Right renal pelvis (tissue), 4 donors: Measurements from ENCODE around the gene ABCC1. TPM values are rescaled to one million over a fixed set of nuclear protein-coding genes. Genes with fewer than 3 reads are reported as not detected.
A peak's percentile ranks its signal among the peaks of the same experiment; 100 is the strongest.
"Not testable (repeated sequence)": the region's sequence is repeated elsewhere in the genome, so short reads cannot be mapped to it uniquely, and the experiment has no call there.

ENCODE experiments used
- DNase-seq, 4 donors: peaks; one replicate each; pipeline ENCODE4 v3.0.0-alpha.2; 2013; ENCODE audit warnings: low read depth in 4 of 4, low spot score in 3 of 4, missing footprints in 1 of 4
- polyA plus RNA-seq, 4 donors: library from polyadenylated mRNA; unstranded; fragments of 120-200 nt; gene quantifications; one replicate each; pipeline ENCODE4 v1.2.1, GENCODE V29; 2013; ENCODE audit not compliant: insufficient read length in 4 of 4

ABCC1 gene
- polyA plus RNA-seq = 10 to 100 TPM; 23.0 to 25.8 (median 24.6) TPM

DNA sequence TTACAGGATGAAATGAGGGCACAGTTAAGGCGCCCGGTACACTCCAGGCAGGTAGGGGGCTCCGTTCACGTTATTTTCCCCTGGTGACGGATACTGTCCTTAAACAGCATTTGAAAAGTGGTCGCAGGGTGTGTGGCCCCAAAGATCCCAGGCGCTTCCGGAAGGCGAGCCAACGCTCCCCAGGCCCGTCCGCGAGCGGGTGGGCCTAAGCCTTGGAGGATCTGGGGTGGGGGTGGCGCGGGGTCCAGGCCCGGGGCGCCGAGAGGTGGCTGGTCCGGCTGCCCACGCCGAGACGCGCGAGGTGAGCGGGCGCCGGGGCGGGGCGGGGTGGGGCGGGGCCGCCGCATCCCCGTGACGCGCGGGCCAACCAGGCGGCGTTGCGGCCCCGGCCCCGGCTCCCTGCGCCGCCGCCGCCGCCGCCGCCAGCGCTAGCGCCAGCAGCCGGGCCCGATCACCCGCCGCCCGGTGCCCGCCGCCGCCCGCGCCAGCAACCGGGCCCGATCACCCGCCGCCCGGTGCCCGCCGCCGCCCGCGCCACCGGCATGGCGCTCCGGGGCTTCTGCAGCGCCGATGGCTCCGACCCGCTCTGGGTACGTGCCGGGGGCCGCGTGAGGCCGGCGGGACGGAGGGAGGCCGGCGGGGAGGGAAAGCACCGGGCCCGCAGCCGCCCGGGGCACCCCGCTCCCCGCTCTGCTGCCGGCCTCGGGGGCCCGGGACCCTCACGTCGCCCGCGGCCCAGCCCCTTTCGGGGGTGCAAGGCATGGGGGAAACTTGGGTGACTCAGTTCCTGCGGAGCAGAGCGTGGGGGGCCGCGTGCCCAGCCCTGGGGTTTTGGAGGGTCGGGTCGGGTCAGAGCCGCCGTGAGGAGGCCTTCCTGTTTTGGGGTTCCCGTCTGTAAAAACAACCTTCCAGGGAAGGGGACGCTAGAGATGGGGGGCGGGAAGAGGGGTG lies at the start of gene ABCC1:
TSS of gene ABCC1 (plus strand) at position 407 of the 951 bp plus-strand sequence. CDS start at position 543, 136 bp downstream.
- peak in 1 of 4 donors; percentile 28 for DNase-seq

DNA sequence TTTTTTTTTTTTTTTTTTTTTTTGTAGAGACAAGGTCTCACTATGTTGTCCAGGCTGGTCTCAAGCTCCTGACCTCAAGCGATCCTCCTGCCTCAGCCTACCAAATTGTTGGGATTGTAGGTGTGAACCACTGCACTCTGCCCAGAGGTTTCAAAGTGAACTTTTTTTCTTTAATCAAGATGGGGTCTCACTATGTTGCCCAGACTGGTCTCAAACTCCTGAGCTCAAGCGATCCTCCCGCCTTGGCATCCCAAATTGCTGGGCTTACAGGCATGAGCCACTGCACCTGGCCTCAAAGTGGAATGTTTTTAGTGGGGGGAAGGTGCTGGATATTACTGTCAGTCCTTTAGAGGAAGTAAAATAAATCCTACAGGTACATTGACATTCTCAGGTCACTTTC lies 49.1 kb upstream of the ABCC1 start:
- no peak for DNase-seq

DNA sequence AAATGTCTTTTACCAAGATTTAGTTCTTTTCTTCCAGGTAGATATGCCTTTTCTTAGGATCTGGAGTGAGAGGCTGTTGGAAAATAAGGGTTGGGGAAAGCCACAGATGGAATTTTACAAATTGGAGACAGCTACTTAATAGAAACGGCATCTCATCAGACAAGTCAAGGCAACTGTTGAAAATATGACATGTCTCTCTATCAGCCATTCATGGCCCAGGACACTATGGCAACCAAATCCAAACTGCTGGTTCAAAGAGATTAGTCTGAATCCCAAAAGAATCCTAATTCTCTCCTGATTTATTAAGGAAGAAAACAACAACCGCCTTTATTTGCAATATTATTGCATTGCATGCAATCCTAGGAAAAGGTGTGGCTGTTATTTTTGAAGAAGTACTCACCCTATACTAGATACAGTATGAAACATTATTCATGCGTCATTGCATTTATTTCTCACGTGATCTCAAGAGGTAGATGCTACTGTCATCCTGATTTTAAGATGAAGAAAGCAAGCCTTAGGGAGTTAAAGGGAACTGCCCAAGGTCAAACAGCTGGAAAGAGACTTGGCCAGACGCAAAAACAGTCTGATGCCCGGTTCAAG lies 48.4 kb upstream of the ABCC1 start:
- no peak for DNase-seq

DNA sequence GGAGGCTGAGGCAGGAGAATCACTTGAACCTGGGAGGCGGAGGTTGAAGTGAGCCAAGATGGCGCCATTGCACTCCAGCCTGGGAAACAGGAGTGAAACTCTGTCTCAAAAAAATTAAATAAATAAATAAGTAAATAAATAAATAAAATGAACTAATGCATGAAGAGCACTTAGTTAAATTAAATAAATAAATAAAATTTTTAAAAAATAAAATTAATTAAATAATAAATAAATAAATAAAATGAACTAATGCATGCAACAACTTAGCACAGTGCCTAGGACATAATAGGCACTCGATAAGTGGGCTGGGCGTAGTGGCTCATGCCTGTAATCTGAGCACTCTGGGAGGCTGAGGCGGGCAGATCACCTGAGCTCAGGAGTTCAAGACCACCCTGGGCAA lies 45.5 kb upstream of the ABCC1 start:
- no peak for DNase-seq

DNA sequence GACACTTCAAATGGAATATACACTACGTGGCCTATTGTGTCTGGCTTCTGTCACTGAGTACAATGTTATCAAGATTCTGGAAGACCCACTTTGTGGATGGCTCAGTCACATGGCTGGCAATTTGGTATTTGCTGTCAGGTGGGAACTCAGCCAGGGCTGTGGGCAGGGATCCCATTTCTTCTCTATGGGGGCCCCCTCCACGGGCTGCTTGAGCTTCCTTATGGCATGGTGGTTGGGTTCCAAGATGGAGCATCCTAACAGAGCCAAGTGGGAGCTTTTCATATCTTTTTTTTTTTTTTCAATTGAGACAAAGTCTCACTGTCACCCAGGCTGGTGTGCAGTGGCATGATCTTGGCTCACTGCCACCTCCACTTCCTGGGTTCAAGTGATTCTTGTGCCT lies 43.0 kb upstream of the ABCC1 start:
- no peak for DNase-seq

DNA sequence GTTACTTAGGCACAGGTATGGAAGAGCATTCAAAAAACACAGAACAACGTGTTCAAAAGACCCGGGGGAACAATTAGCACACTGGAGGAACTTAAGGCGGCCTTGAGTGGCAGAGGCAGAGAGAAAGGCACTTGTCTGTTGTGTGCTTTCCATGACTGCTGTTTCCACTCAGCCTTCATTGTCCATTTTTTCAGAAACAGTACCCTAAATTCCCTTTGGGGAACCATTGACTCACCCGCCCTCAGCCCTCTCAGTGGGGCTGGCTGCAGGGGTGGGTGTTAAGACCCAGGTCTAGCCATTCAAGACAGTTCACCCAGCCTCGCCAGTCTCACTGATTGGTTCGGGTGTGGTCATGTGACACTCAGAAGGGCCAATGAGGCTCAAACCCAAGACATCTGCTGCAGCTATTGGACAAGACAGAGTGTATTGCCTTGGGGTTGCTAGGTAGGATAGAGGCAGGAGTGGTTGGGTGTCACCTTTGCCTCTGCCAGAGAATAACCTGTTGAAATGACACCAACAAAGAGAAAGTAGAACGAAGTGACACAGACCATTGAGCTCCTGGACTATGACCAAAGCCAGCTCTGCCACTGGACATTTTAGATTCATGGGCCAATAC lies 41.4 kb upstream of the ABCC1 start:
- no peak for DNase-seq

DNA sequence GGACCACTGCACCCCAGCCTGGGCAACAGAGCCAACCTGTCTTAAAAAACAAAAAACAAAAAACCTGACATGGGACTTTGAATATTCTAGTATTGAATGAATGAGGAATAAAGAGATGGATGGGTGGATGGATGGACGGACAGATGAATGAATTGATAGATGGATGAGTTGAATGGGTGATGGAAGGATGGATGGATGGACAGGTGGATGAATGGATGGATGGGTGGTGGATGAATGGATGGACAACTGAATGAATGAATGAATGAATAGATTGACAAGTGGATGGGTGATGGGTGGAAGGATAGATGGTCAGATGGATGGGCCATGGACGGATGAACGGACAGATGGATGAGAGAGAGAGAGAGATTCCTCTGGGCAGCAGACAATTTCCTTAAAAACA lies 38.2 kb upstream of the ABCC1 start:
- no peak for DNase-seq

DNA sequence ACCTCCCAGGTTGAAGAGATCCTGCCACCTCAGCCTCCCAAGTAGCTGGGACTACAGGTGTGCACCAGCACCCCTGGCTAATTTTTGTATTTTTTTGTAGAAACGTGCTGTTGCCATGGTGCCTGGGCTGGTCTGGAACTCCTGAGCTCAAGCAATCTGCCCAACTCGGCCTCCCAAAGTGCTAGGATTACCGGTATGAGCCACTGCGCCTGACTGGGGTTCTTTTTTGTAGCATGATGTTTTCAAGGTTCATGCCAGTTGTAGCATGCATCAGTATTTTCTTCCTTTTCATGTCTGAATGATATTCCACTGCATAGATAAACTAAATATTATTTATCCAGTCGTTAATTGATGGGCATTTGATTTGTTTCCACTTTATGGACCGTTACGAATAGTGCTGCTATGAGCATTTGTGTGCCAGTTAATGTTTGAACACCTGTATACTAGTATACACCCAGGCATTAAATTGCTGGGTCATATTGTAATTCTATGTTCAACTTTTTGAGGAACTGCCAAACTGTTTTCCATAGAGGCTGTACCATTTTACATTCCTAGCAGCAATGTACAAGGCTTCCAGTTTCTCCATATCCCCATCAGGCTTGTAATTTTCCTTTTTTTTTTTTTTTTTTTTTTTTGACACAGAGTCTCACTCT lies 36.2 kb upstream of the ABCC1 start:
- no peak for DNase-seq

DNA sequence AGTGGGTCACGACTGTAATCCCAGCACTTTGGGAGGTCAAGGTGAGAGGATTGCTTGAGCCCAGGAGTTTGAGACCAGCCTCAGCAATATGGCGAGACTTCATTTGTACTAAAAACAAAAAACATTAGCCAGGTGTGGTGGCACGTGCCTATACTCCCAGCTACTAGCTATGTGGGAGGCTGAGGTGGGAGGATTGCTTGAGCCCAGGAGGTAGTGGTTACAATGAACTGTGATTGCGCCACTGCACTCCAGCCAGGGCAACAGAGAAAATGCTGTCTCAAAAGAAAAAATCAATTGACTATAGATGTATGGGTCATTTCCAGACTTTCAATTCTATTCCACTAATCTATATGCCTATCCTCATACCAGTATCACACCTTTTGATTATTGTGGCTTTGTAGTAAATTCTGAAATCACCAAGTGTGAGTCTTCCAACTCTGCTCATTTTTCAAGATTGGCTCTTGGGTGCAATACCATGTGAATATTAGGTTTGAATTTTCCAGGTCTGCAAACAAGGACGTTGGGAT lies 33.8 kb upstream of the ABCC1 start:
- no peak for DNase-seq

DNA sequence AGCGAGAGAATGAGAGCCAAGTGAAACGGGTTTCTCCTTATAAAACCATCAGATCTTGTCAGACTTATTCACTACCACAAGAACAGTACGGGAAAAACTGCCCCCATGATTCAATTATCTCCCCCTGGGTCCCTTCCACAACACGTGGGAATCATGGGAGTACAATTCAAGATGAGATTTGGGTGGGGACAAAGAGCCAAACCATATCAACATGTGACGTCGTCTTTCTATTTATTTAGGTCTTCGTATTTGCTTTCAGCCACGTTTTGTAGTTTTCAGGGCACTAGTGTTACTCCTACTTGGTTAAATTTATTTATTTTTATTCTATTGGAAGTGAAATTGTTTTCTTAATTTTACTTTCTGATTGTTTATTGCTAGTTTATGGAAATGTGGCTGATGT lies 33.1 kb upstream of the ABCC1 start:
- DNase-seq = no peak

DNA sequence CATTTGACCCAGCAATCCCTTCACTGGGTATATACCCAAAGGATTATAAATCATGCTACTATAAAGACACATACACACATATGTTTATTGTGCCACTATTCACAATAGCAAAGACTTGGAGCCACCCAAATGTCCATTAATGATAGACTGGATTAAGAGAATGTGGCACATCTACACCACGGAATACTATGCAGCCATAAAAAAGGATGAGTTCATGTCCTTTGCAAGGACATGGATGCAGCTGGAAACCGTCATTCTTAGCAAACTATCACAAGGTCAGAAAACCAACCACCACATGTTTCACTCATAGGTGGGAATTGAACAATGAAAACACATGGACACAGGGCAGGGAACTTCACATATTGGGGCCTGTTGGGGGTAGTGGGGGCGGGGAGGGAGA lies 31.1 kb upstream of the ABCC1 start:
- not testable (repeated sequence) for DNase-seq

DNA sequence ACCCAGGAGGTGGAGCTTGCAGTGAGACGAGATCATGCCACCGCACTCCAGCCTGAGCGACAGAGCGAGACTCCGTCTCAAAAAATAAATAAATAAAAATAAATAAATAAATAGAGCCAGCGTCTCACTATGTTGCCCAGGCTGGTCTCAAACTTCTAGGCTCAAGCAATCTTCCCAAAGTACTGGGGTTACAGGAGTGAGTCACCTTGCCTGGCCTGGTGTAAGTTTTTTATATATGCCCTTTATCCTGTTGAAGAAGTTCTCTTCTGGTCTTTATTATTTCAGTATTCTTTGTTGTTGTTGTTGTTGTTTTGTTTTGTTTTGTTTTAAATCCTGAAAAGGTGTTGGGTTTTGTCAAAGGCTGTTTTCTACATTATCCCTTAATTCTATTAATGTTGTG lies 30.1 kb upstream of the ABCC1 start:
- DNase-seq = no peak

DNA sequence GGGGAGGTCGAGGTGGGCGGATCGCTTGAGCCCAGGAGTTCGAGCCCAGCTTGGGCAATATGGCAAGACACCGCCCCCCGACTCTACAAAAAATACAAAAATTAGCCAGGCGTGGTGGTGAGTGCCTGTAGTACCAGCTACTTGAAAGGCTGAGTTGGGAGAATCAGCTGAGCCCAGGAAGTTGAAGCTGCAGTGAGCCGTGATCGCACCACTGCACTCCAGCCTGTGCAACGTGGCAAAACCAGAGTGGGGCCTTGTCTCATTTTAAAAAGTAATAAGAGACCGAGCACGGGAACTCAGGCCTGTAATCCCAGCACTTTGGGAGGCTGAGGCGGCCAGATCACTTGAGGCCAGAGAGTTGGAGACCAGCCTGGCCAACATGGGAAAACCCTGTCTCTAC lies 24.4 kb upstream of the ABCC1 start:
- no peak for DNase-seq

DNA sequence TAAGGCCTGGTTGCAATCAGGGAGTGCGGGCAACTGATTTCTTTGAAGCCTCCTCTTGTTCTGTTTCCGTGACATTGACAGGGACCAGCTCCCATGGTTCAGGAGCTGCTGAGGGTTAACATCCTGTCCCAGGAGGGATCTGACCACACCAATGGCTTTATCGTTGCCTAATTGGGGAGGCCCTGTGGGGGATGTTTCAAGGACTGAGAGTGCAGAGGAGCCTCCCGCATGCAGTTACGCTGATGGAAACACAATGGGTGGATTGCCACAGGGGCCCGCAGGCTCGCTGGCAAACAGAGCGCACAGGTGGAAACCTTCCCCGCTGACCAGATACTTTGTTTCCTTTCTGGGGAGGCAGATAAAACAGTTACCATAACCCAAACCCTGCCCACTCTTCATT lies 23.8 kb upstream of the ABCC1 start:
- DNase-seq = no peak

DNA sequence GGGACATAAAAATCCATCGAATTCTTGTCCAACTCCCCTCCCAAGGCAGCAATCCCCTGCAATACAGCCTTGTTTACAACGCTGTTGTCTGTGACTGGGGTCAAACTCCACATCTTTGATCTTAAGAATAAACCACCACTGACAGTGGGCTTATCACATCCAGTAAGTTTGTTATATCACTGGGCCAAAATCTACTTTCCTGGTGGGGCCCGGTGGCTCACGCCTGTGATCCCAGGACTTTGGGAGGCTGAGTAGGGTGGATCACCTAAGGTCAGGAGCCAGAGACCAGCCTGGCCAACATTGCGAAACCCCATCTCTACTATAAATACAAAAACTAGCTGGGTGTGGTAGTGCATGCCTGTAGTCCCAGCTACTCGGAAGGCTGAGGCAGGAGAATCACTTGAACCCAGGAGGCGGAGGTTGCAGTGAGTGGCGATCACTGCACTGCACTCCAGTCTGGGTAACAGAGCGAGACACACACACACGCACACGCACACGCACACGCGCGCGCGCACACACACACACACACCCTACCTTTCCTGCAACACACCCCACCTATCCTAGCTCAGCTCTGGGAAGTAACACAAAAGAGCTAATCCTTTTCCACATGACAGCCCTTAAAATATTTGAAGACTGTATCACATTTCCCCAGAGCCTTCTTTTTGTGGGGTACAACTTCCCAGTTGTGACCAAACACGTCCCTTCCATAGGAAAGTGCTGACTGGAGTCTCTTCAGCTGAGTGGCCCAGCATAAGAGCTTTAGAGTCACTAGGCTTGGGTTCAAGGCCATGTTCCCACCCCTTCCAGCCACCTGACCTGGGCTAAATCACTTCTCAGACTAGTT lies 20.9 kb upstream of the ABCC1 start:
- DNase-seq = no peak

DNA sequence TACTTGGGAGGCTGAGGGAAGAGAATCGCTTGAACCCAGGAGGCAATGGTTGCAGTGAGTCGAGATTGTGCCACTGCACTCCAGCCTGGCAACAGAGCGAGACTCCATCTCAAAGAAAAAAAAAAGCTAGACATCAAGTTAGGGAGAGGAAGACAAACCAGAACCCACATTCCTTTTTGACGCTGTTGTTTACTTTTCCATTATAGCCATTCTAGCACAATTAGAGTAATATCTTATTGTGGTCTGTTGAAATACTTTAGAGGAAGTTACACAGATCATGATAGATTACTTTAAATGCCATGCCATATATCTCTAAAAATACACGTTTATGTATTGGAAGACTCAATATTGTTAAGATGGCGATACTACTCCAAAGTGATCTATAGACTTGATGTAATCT lies 16.5 kb upstream of the ABCC1 start:
- DNase-seq = no peak

DNA sequence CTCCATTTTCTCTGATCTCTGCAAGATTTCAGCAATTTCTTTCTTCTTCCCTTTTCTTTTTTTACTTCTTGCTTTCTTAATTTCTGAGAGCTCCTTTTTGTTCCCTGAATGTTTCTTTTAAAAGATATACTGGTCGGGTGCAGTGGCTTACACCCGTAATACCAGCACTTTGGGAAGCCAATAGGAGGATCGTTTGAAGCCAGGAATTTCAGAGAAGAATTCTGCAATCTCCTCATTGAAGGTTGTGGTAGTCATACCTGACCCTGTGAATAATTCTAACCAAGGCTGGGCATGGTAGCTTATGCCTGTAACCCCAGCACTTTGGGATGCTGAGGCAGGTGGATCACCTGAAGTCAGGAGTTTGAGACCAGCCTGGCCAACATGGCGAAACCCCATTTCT lies 15.6 kb upstream of the ABCC1 start:
- DNase-seq = no peak

DNA sequence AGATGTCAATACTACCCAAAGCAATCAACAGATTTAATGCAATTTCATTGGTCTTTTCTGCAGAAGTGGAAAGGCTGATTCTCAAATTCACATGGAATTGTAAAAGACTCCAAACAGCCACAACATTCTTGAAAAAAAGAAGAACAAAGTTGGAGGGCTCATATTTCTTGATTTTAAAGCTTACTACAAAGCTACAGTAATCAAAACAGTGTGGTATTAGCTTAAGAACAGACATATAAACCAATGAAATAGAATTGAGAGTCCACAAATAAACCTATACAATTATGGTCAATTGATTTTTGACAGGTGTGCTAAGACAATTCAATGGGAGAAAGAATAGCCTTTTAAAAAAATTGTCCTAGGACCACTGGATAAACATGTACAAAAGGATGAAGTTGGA lies 14.4 kb upstream of the ABCC1 start:
- no peak for DNase-seq

DNA sequence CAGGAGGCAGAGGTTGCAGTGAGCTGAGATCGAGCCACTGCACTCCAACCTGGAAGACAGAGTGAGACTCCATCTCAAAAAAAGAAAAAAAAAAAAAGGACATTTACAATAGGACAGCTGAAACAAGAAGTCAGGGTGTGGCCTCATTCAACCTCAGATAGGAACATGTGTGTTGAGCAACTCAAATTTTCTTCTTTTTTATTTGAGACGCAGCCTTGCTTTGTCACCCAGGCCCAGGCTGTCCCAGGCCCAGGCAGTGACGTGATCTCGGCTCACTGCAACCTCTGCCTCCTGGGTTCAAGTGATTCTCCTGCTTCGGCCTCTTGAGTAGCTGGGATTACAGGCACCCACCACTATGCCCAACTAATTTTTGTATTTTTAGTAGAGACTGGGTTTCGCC lies 12.6 kb upstream of the ABCC1 start:
- DNase-seq = not testable (repeated sequence)
